Colonic mucosa (tissue), 4 donors: ENCODE data around the gene SLC9A8. TPM values are rescaled to one million over a fixed set of nuclear protein-coding genes. Genes with fewer than 3 reads are reported as not detected.

Experiments
- DNase-seq: peaks from one replicate; pipeline ENCODE4 v3.0.0-alpha.2; 2020
- H3K27ac ChIP-seq: fragments of 200-600 bp; one replicate; pipeline ENCODE4 v1.8.0; 2021
- H3K27me3 ChIP-seq: fragments of 200-600 bp; one replicate; pipeline ENCODE4 v1.8.0; 2021
- H3K36me3 ChIP-seq: fragments of 200-600 bp; one replicate; pipeline ENCODE4 v1.8.0; 2021
- H3K4me1 ChIP-seq: fragments of 200-600 bp; one replicate; pipeline ENCODE4 v1.8.0; 2021; ENCODE audit warnings: mild to moderate bottlenecking
- H3K4me3 ChIP-seq: fragments of 200-600 bp; one replicate; pipeline ENCODE4 v1.8.0; 2021
- H3K9ac ChIP-seq, 2 donors: one replicate each; pipeline ENCODE4 v1.7.0; 2013; ENCODE audit warnings: control low read depth in 2 of 2, low read depth in 2 of 2, low read length in 2 of 2
- H3K9me3 ChIP-seq: fragments of 200-600 bp; one replicate; pipeline ENCODE4 v1.8.0; 2021
- CTCF ChIP-seq: fragments of 200-600 bp; IDR thresholded peaks from one replicate; pipeline ENCODE4 v1.8.0; 2022; ENCODE audit warnings: antibody characterized with exemption, mild to moderate bottlenecking
- intact Hi-C: fragments of 100-400 bp; cut with DNase I; formaldehyde crosslinking; loops from one replicate; pipeline ENCODE4 v1.14.1; 2022
- total RNA-seq, 2 donors: library from RNA; stranded (reverse); fragmentation: NEBNext Ultra II Directional in 1 of 2; extraction: Animal tissue kit (Norgen Biotek cat#: 25700) in 1 of 2; gene quantifications; one replicate each; pipeline ENCODE4 v1.2.1, GENCODE V29; 2021
- donor health status: healthy.
- donor health status: DM: no; HTN: no; CAD: no.
- donor health status: DM: no; HTN: no; CAD: no.

SLC9A8 gene
- total RNA-seq, 2 donors from 2014 or later = 6.0 to 11.1 TPM

GRCh38 chr20:49852522-49853080 lies 40.0 kb downstream of the SLC9A8 start:
- peaks cover 9% of the 10 kb centered on the region for H3K36me3 ChIP-seq
- no peaks in the 10 kb centered on the region for H3K4me1 ChIP-seq
- DNase-seq = no peak
- no peak overlapping the region for H3K9ac ChIP-seq
- H3K4me3 ChIP-seq = no peak overlapping the region
- TF ChIP-seq CTCF = no peak
- intact Hi-C loops = no loop called here
- no peak overlapping the region for H3K27ac ChIP-seq
- H3K27me3 ChIP-seq = no peaks in the 10 kb centered on the region
- H3K9me3 ChIP-seq = no peaks in the 10 kb centered on the region

- H3K36me3 ChIP-seq = peaks cover 4% of the 10 kb centered on the region
- no peaks in the 10 kb centered on the region for H3K9me3 ChIP-seq
- no peak overlapping the region for H3K4me3 ChIP-seq
- H3K27ac ChIP-seq = no peak overlapping the region
- H3K4me1 ChIP-seq = no peaks in the 10 kb centered on the region
- TF ChIP-seq CTCF = no peak
- DNase-seq = no peak
- no peaks in the 10 kb centered on the region for H3K27me3 ChIP-seq
- intact Hi-C loops = no loop called here
- H3K9ac ChIP-seq = no peak overlapping the region
These were observed 41.0 kb downstream of the SLC9A8 start for GRCh38 chr20:49853640-49854039.

GRCh38 chr20:49854190-49854875 lies 41.7 kb downstream of the SLC9A8 start:
- no peaks in the 10 kb centered on the region for H3K9me3 ChIP-seq
- TF ChIP-seq CTCF = no peak
- H3K27me3 ChIP-seq = no peaks in the 10 kb centered on the region
- H3K36me3 ChIP-seq = no peaks in the 10 kb centered on the region
- no peak for DNase-seq
- no peaks in the 10 kb centered on the region for H3K4me1 ChIP-seq
- no peak overlapping the region for H3K27ac ChIP-seq
- no peak overlapping the region for H3K9ac ChIP-seq
- H3K4me3 ChIP-seq = no peak overlapping the region
- intact Hi-C loops = no loop called here

- Histone ChIP-seq H3K27ac (no peak overlapping the region), H3K9ac (no peak overlapping the region), H3K9me3 (no peaks in the 10 kb centered on the region), H3K4me3 (no peak overlapping the region), H3K4me1 (no peaks in the 10 kb centered on the region), H3K27me3 (no peaks in the 10 kb centered on the region), H3K36me3 (no peaks in the 10 kb centered on the region)
- intact Hi-C loops = no loop called here
- no peak for TF ChIP-seq CTCF
- DNase-seq = no peak
These were observed 44.3 kb downstream of the SLC9A8 start for GRCh38 chr20:49856904-49857303.

GRCh38 chr20:49858076-49858585 lies 45.5 kb downstream of the SLC9A8 start:
- no peak for DNase-seq
- Histone ChIP-seq H3K36me3 (no peaks in the 10 kb centered on the region), H3K27ac (no peak overlapping the region), H3K4me3 (no peak overlapping the region), H3K9ac (no peak overlapping the region), H3K4me1 (no peaks in the 10 kb centered on the region), H3K27me3 (no peaks in the 10 kb centered on the region), H3K9me3 (no peaks in the 10 kb centered on the region)
- intact Hi-C loops = no loop called here
- TF ChIP-seq CTCF = no peak
